Panc1 (cell line): ENCODE data around the gene CALD1. TPM values are rescaled to one million over a fixed set of nuclear protein-coding genes. Genes with fewer than 3 reads are reported as not detected.

ENCODE experiments used
- ATAC-seq: fragments of 200-7000 bp; cut with Tn5 transposase; 2 replicates; pipeline ENCODE4 v1.9.1; 2020; ENCODE audit warnings: mild to moderate bottlenecking, moderate library complexity
- BruUV-seq: library from RNA; stranded (reverse); fragments of 400-500 nt; replicated peaks from 2 replicates; lab custom pipeline; 2021; lab: Mats Ljungman, UMichigan
- CTCF ChIA-PET: fragments of 300-600 bp; sonication (Branson Sonifier 250); formaldehyde crosslinking; loops from one replicate; lab custom pipeline; 2022; ENCODE audit warnings: antibody characterized with exemption; lab: Charles Lee
- POLR2A ChIA-PET: fragments of 300-600 bp; sonication (Branson Sonifier 250); formaldehyde crosslinking; loops from one replicate; lab custom pipeline; 2022; ENCODE audit warnings: antibody characterized with exemption; lab: Charles Lee
- DNase-seq: peaks from one replicate; pipeline ENCODE4 v3.0.0-alpha.2; 2010; ENCODE audit warnings: low read depth, low spot score
- H3K27ac ChIP-seq: 2 replicates; pipeline ENCODE4 v1.5.1; 2011; ENCODE audit warnings: mild to moderate bottlenecking, low read length, inconsistent platforms
- H3K27me3 ChIP-seq: fragments of 200-500 bp; sonication (Bioruptor generic); 2 replicates; pipeline ENCODE4 v1.6.0; 2014; ENCODE audit warnings: low read length, inconsistent platforms; ENCODE audit not compliant: control insufficient read depth, insufficient read depth
- H3K36me3 ChIP-seq: fragments of 200-500 bp; sonication (Bioruptor generic); 2 replicates; pipeline ENCODE4 v1.5.1; 2014; ENCODE audit warnings: inconsistent platforms, mild to moderate bottlenecking, low read length, moderate library complexity; ENCODE audit not compliant: control insufficient read depth, insufficient read depth
- H3K4me1 ChIP-seq: 2 replicates; pipeline ENCODE4 v1.5.1; 2011; ENCODE audit warnings: inconsistent platforms, mild to moderate bottlenecking, low read length, moderate library complexity; ENCODE audit not compliant: control insufficient read depth, insufficient read depth
- H3K4me3 ChIP-seq, 2 experiments: 2 replicates each; pipeline ENCODE4 v1.5.1; 2011 to 2012; ENCODE audit warnings: low read depth in 2 of 2, low read length in 2 of 2, mild to moderate bottlenecking in 2 of 2, inconsistent platforms in 1 of 2, moderate library complexity in 1 of 2
- H3K9me3 ChIP-seq: fragments of 200-500 bp; sonication (Bioruptor generic); 2 replicates; pipeline ENCODE4 v1.5.1; 2014; ENCODE audit warnings: low read depth, mild to moderate bottlenecking, inconsistent platforms, low read length, moderate library complexity; ENCODE audit not compliant: control insufficient read depth, insufficient read depth
- POLR2AphosphoS5 ChIP-seq: IDR thresholded peaks from 2 replicates; pipeline ENCODE4 v1.6.1; 2012; ENCODE audit warnings: mild to moderate bottlenecking, low read depth, low read length, moderate library complexity
- SIN3A ChIP-seq: IDR thresholded peaks from 2 replicates; pipeline ENCODE4 v1.6.1; 2012; ENCODE audit warnings: low read depth, mild to moderate bottlenecking, low read length, moderate library complexity, borderline replicate concordance; ENCODE audit not compliant: insufficient read depth
- TCF7L2 ChIP-seq: IDR thresholded peaks from 2 replicates; pipeline ENCODE4 v1.6.1; 2011; ENCODE audit warnings: mild to moderate bottlenecking, low read depth, low read length, inconsistent platforms
- in situ Hi-C: cut with HindIII; loops from 2 replicates; pipeline ENCODE4 v1.10.0; 2016; ENCODE audit warnings: low sequenced_read_pairs, low pct_unique_long_range_greater_than_20kb
- intact Hi-C: fragments of 100-400 bp; cut with micrococcal nuclease; formaldehyde crosslinking; loops from one replicate; pipeline ENCODE4 v1.10.0; 2022; ENCODE audit not compliant: unreplicated experiment
- total RNA-seq: library from RNA; stranded (reverse); gene quantifications from one replicate; pipeline ENCODE4 v1.2.1, GENCODE V29; 2021; ENCODE audit not compliant: unreplicated experiment
- TF ChIP-seq, protein P1 (sequence below), 2 experiments: IDR thresholded peaks; 2 replicates each; pipeline ENCODE4 v1.6.1; 2011 to 2012; ENCODE audit warnings: low read depth in 2 of 2, control low read depth in 1 of 2, low read length in 1 of 2, mild to moderate bottlenecking in 1 of 2, moderate library complexity in 1 of 2; ENCODE audit not compliant: insufficient read depth in 1 of 2
- TF ChIP-seq, protein P2 (sequence below): fragments of 450-650 bp; IDR thresholded peaks from 2 replicates; pipeline ENCODE4 v1.5.1; 2017; ENCODE audit warnings: mild to moderate bottlenecking

The CALD1 gene
- total RNA-seq, 1 experiment from 2014 or later, result 9.2 TPM

DNA sequence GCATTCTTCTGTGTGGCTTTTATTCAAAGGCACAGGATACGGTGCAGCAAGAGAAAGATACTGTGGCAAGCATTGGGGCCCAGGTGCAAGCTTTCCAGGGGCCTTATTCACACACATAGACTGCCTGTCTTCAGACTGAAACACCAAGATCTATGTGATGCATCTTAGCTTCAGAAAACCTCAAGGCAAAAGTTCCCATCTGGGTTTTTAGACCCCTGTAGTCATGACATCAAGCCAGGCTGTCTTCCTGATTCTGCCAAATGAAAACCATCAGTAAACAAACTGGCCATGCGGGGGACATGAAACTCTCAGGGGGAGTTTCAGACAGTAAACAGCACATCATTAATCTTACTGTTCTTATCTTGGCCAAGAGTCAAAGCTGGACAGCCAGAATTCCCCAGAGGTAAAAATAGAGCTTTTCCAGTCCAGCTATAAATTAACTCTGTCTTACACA, 216.7 kb downstream of the CALD1 start:
- Histone ChIP-seq H3K4me3 (no peak overlapping the region), H3K9me3 (no peaks in the 10 kb centered on the region), H3K4me1 (peaks cover 6% of the 10 kb centered on the region; the same call in 1 of the 2 replicates), H3K27me3 (no peaks in the 10 kb centered on the region), H3K36me3 (peaks cover 6% of the 10 kb centered on the region), H3K27ac (no peak overlapping the region)
- in situ Hi-C loops (no loop called here), intact Hi-C loops (loop anchor here (10.0 kb wide), 1 partner anchor 149 kb away; the partner anchor contains the start of gene TMEM140)
- TF ChIP-seq TCF7L2 (no peak), SIN3A (no peak)
- TF ChIP-seq, protein P1, sequence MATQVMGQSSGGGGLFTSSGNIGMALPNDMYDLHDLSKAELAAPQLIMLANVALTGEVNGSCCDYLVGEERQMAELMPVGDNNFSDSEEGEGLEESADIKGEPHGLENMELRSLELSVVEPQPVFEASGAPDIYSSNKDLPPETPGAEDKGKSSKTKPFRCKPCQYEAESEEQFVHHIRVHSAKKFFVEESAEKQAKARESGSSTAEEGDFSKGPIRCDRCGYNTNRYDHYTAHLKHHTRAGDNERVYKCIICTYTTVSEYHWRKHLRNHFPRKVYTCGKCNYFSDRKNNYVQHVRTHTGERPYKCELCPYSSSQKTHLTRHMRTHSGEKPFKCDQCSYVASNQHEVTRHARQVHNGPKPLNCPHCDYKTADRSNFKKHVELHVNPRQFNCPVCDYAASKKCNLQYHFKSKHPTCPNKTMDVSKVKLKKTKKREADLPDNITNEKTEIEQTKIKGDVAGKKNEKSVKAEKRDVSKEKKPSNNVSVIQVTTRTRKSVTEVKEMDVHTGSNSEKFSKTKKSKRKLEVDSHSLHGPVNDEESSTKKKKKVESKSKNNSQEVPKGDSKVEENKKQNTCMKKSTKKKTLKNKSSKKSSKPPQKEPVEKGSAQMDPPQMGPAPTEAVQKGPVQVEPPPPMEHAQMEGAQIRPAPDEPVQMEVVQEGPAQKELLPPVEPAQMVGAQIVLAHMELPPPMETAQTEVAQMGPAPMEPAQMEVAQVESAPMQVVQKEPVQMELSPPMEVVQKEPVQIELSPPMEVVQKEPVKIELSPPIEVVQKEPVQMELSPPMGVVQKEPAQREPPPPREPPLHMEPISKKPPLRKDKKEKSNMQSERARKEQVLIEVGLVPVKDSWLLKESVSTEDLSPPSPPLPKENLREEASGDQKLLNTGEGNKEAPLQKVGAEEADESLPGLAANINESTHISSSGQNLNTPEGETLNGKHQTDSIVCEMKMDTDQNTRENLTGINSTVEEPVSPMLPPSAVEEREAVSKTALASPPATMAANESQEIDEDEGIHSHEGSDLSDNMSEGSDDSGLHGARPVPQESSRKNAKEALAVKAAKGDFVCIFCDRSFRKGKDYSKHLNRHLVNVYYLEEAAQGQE (IDR thresholded peaks at IDR 0.05; ENCODE audit: insufficient read depth in 1 of 2, low read depth in 2 of 2, low read length in 1 of 2), result no peak
- TF ChIP-seq, protein P2, sequence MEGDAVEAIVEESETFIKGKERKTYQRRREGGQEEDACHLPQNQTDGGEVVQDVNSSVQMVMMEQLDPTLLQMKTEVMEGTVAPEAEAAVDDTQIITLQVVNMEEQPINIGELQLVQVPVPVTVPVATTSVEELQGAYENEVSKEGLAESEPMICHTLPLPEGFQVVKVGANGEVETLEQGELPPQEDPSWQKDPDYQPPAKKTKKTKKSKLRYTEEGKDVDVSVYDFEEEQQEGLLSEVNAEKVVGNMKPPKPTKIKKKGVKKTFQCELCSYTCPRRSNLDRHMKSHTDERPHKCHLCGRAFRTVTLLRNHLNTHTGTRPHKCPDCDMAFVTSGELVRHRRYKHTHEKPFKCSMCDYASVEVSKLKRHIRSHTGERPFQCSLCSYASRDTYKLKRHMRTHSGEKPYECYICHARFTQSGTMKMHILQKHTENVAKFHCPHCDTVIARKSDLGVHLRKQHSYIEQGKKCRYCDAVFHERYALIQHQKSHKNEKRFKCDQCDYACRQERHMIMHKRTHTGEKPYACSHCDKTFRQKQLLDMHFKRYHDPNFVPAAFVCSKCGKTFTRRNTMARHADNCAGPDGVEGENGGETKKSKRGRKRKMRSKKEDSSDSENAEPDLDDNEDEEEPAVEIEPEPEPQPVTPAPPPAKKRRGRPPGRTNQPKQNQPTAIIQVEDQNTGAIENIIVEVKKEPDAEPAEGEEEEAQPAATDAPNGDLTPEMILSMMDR, result no peak
- ChIA-PET POLR2A (no interaction called here), CTCF (no interaction called here)
- ATAC-seq, result no peak
- no peak for DNase-seq
- no TSS peak for BruUV-seq

DNA sequence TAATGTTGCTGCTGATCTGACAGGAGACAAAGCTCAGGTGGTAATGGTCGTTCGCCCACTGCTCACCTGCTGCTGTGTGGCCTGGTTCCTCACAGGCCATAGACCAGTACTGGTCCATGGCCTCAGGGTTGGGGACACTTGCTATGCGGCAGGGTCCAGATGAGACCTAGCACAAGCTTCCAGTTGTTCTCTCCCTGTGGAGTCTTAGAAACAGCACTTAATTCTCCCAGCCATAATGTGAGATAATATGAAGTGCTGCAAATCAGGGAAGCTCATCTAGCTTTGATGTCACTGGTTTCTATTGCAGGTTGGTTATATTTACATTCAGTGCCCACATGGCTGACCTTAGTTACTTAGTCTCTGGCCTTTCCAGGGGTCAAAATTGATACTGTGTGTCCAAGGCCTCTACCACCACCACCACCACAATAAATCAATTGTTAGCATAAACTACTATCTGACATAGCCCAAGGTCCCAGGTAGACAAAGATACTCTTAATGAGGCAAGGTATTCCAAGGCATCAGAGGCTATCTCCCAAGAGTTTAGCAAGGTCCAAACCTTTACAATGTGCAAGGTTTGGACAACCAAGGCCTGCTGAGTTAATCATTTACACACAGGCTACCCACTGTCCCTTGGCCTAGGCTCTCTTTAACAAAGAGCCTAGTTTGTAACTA, 217.9 kb downstream of the CALD1 start:
- no peak overlapping the region for H3K27ac ChIP-seq
- no peak overlapping the region for H3K4me3 ChIP-seq
- DNase-seq (no peak), ATAC-seq (no peak)
- ChIA-PET POLR2A (no interaction called here), CTCF (no interaction called here)
- no TSS peak for BruUV-seq
- intact Hi-C loops (loop anchor here (10.0 kb wide), 1 partner anchor 147 kb away; the partner anchor contains the start of gene TMEM140), in situ Hi-C loops (no loop called here)
- H3K9me3 ChIP-seq, result no peaks in the 10 kb centered on the region; the same call in 1 of the 2 replicates
- H3K4me1 ChIP-seq, result no peaks in the 10 kb centered on the region
- H3K27me3 ChIP-seq, result no peaks in the 10 kb centered on the region
- no peak for TF ChIP-seq SIN3A
- TF ChIP-seq TCF7L2, result no peak
- TF ChIP-seq, protein P2, result no peak
- TF ChIP-seq, protein P1 (IDR thresholded peaks at IDR 0.05; ENCODE audit: insufficient read depth in 1 of 2, low read depth in 2 of 2, low read length in 1 of 2), result no peak
- no peak for TF ChIP-seq POLR2AphosphoS5
- H3K36me3 ChIP-seq, result peaks cover 6% of the 10 kb centered on the region
